MM.1S (cell line): ENCODE results near the gene HOXA2.

Experiments
- DNase-seq: peaks from one replicate; pipeline ENCODE4 v3.0.0-alpha.2; 2015
- H2AFZ ChIP-seq: fragments of 300-600 bp; sonication (generic); 2 replicates; pipeline ENCODE4 v1.6.0; 2016; ENCODE audit warnings: antibody characterized with exemption, low read length
- H3F3A ChIP-seq: fragments of 300-600 bp; sonication (generic); 2 replicates; pipeline ENCODE4 v1.6.1; 2016; ENCODE audit warnings: mild to moderate bottlenecking, antibody characterized with exemption, low read length, moderate library complexity, mixed read lengths; ENCODE audit not compliant: insufficient read depth
- H3K27ac ChIP-seq: fragments of 300-600 bp; sonication (generic); 2 replicates; pipeline ENCODE4 v1.5.1; 2016; ENCODE audit warnings: mild to moderate bottlenecking, low read length
- H3K27me3 ChIP-seq: fragments of 300-600 bp; sonication (generic); replicated peaks from 2 replicates; pipeline ENCODE4 v1.6.0; 2016; ENCODE audit warnings: low read length; ENCODE audit not compliant: insufficient read depth
- H3K36me3 ChIP-seq: fragments of 300-600 bp; sonication (generic); replicated peaks from 2 replicates; pipeline ENCODE4 v1.6.1; 2016; ENCODE audit warnings: mild to moderate bottlenecking, low read length, mixed read lengths; ENCODE audit not compliant: insufficient read depth
- H3K4me1 ChIP-seq: fragments of 300-600 bp; sonication (generic); 2 replicates; pipeline ENCODE4 v1.6.1; 2016; ENCODE audit warnings: low read length, mixed read lengths
- H3K4me2 ChIP-seq: fragments of 300-600 bp; sonication (generic); 2 replicates; pipeline ENCODE4 v1.6.0; 2016; ENCODE audit warnings: low read depth, low read length
- H3K4me3 ChIP-seq: fragments of 300-600 bp; sonication (generic); 2 replicates; pipeline ENCODE4 v1.5.1; 2016; ENCODE audit warnings: low read length, mixed read lengths
- H3K79me2 ChIP-seq: fragments of 300-600 bp; sonication (generic); 2 replicates; pipeline ENCODE4 v1.6.1; 2016; ENCODE audit warnings: mixed run types, low read length, mixed read lengths
- H3K9ac ChIP-seq: fragments of 300-600 bp; sonication (generic); 2 replicates; pipeline ENCODE4 v1.6.1; 2016; ENCODE audit warnings: low read length, mixed read lengths
- H3K9me2 ChIP-seq: fragments of 300-600 bp; sonication (generic); replicated peaks from 2 replicates; pipeline ENCODE4 v1.6.1; 2016; ENCODE audit warnings: mild to moderate bottlenecking, low read length, mixed read lengths; ENCODE audit not compliant: insufficient read depth
- H3K9me3 ChIP-seq: fragments of 300-600 bp; sonication (generic); replicated peaks from 2 replicates; pipeline ENCODE4 v1.6.1; 2016; ENCODE audit warnings: mild to moderate bottlenecking, low read length, mixed read lengths; ENCODE audit not compliant: insufficient read depth
- H4K20me1 ChIP-seq: fragments of 300-600 bp; sonication (generic); 2 replicates; pipeline ENCODE4 v1.6.1; 2016; ENCODE audit warnings: mild to moderate bottlenecking, low read length, moderate library complexity, mixed read lengths; ENCODE audit not compliant: insufficient read depth
- CTCF ChIP-seq: fragments of 300-600 bp; sonication (generic); IDR thresholded peaks from 2 replicates; pipeline ENCODE4 v1.5.1; 2016; ENCODE audit warnings: antibody characterized with exemption, low read length, mixed read lengths
- EZH2 ChIP-seq: fragments of 300-600 bp; sonication (generic); optimal IDR thresholded peaks from 2 replicates; pipeline ENCODE3; 2017; ENCODE audit warnings: low read depth, mild to moderate bottlenecking, antibody characterized with exemption, low read length, mixed read lengths
- EZH2phosphoT487 ChIP-seq: fragments of 300-600 bp; sonication (generic); IDR thresholded peaks from 2 replicates; pipeline ENCODE4 v1.6.1; 2018; ENCODE audit warnings: antibody characterized with exemption, low read length

The HOXA2 gene

GRCh38 chr7:27123007-27123476 lies 20.6 kb upstream of the HOXA2 start:
- Histone ChIP-seq H3K4me1 (no peaks in the 10 kb centered on the region), H3K4me3 (no peak overlapping the region), H2AFZ (no peak overlapping the region)

GRCh38 chr7:27122077-27122910 lies 19.8 kb upstream of the HOXA2 start:
- Histone ChIP-seq H3K4me1 (no peaks in the 10 kb centered on the region), H3K9me3 (no peaks in the 10 kb centered on the region), H3K36me3 (no peaks in the 10 kb centered on the region), H3K4me3 (no peak overlapping the region), H4K20me1 (no peaks in the 10 kb centered on the region), H3K27me3 (peaks cover 6% of the 10 kb centered on the region; the same call in 1 of the 2 replicates), H3K79me2 (no peaks in the 10 kb centered on the region), H3K9me2 (no peaks in the 10 kb centered on the region), H3K9ac (no peak overlapping the region), H3K4me2 (no peak overlapping the region), H3F3A (no peaks in the 10 kb centered on the region), H2AFZ (no peak overlapping the region), H3K27ac (no peak overlapping the region)
- DNase-seq, result no peak
- TF ChIP-seq EZH2, result no peak
- TF ChIP-seq EZH2phosphoT487, result no peak
- TF ChIP-seq CTCF, result no peak

More at GRCh38 chr7:27123007-27123476, 20.6 kb upstream of the HOXA2 start:
- H3K4me2 ChIP-seq, result no peak overlapping the region
- no peak overlapping the region for H3K9ac ChIP-seq
- no peaks in the 10 kb centered on the region for H3K79me2 ChIP-seq
- no peaks in the 10 kb centered on the region for H3K9me3 ChIP-seq
- DNase-seq, result no peak
- no peaks in the 10 kb centered on the region for H4K20me1 ChIP-seq
- no peak overlapping the region for H3K27ac ChIP-seq
- peaks cover 6% of the 10 kb centered on the region; the same call in 1 of the 2 replicates for H3K27me3 ChIP-seq
- H3K36me3 ChIP-seq, result no peaks in the 10 kb centered on the region
- H3F3A ChIP-seq, result no peaks in the 10 kb centered on the region
- no peaks in the 10 kb centered on the region for H3K9me2 ChIP-seq
- TF ChIP-seq CTCF (no peak), EZH2 (no peak), EZH2phosphoT487 (no peak)

GRCh38 chr7:27121684-27122076 lies 19.2 kb upstream of the HOXA2 start:
- no peak for TF ChIP-seq CTCF
- Histone ChIP-seq H3K4me2 (no peak overlapping the region), H3K4me1 (no peaks in the 10 kb centered on the region), H3K27me3 (peaks cover 6% of the 10 kb centered on the region; the same call in 1 of the 2 replicates), H3K9me3 (no peaks in the 10 kb centered on the region), H4K20me1 (no peaks in the 10 kb centered on the region), H3K4me3 (no peak overlapping the region), H3K27ac (no peak overlapping the region), H3F3A (no peaks in the 10 kb centered on the region), H3K36me3 (no peaks in the 10 kb centered on the region), H2AFZ (no peak overlapping the region), H3K79me2 (no peaks in the 10 kb centered on the region), H3K9me2 (no peaks in the 10 kb centered on the region), H3K9ac (no peak overlapping the region)
- no peak for DNase-seq
